T-cell (primary cell): ENCODE results near the gene INPP1. TPM values are rescaled to one million over a fixed set of nuclear protein-coding genes. Genes with fewer than 3 reads are reported as not detected.

Experiments used
- ATAC-seq, 4 experiments: fragments of 200-7000 bp in 3 of 4; fragments of 150-1000 bp in 1 of 4; cut with Tn5 transposase; replicated peaks in 1 of 4; 1 replicate in 3 of 4; 2 replicates in 1 of 4; pipeline ENCODE4 v1.10.0; 2021; ENCODE audit warnings: moderate library complexity in 3 of 4, mild to moderate bottlenecking in 2 of 4, moderate number of reproducible peaks in 1 of 4
- CTCF ChIA-PET, 2 donors: fragments of 300-600 bp; sonication (Branson Sonifier 250); formaldehyde crosslinking; loops; one replicate each; lab custom pipeline; 2022; ENCODE audit warnings: antibody characterized with exemption in 2 of 2; lab: Charles Lee
- POLR2A ChIA-PET, 2 donors: fragments of 300-600 bp; sonication (Branson Sonifier 250); formaldehyde crosslinking; loops; one replicate each; lab custom pipeline; 2022; ENCODE audit warnings: antibody characterized with exemption in 2 of 2; lab: Charles Lee
- DNase-seq, 35 experiments: peaks; one replicate each; pipeline versions ENCODE4 v3.0.0 to v3.0.0-alpha.2; 2013 to 2023
- H3K27ac ChIP-seq: one replicate; pipeline ENCODE4 v1.5.1; 2013; ENCODE audit warnings: low read length
- H3K27me3 ChIP-seq, 2 experiments: replicated peaks in 1 of 2; 1 replicate in 1 of 2; 2 replicates in 1 of 2; pipeline versions ENCODE4 v1.6.1 to v1.7.0; 2013; ENCODE audit warnings: low read length in 1 of 2, mixed read lengths in 1 of 2; ENCODE audit not compliant: control insufficient read depth in 2 of 2, insufficient read depth in 2 of 2; ENCODE audit errors: extremely low read depth in 1 of 2
- H3K36me3 ChIP-seq, 2 donors: 1 replicate in 1 of 2; 2 replicates in 1 of 2; pipeline versions ENCODE4 v1.6.1 to v1.7.0; 2013; ENCODE audit warnings: low read length in 1 of 2; ENCODE audit not compliant: control insufficient read depth in 2 of 2, insufficient read depth in 1 of 2; ENCODE audit errors: extremely low read depth in 1 of 2
- H3K4me1 ChIP-seq, 2 experiments: 1 replicate in 1 of 2; 2 replicates in 1 of 2; pipeline versions ENCODE4 v1.6.1 to v1.7.0; 2013; ENCODE audit warnings: low read length in 2 of 2, mixed read lengths in 1 of 2; ENCODE audit not compliant: insufficient read depth in 2 of 2, control insufficient read depth in 1 of 2; ENCODE audit errors: extremely low read depth in 1 of 2
- H3K4me3 ChIP-seq, 2 donors: 1 replicate in 1 of 2; 2 replicates in 1 of 2; pipeline versions ENCODE4 v1.5.1 to v1.7.0; 2013; ENCODE audit warnings: mild to moderate bottlenecking in 2 of 2, low read length in 1 of 2, moderate library complexity in 1 of 2; ENCODE audit not compliant: control insufficient read depth in 1 of 2; ENCODE audit errors: extremely low read depth in 1 of 2
- H3K9me3 ChIP-seq: 2 replicates; pipeline ENCODE4 v1.7.0; 2013
- H3K27ac Mint-ChIP-seq, 2 donors: one replicate each; pipeline ENCODE4 v1.8.0; 2020 to 2021; ENCODE audit warnings: mild to moderate bottlenecking in 2 of 2, mixed read lengths in 2 of 2
- H3K27me3 Mint-ChIP-seq, 2 donors: one replicate each; pipeline ENCODE4 v1.8.0; 2021 to 2022; ENCODE audit warnings: mixed read lengths in 2 of 2
- H3K36me3 Mint-ChIP-seq: one replicate; pipeline ENCODE4 v1.8.0; 2021; ENCODE audit warnings: mixed read lengths
- H3K4me1 Mint-ChIP-seq, 3 donors: one replicate each; pipeline ENCODE4 v1.8.0; 2020 to 2022; ENCODE audit warnings: mixed read lengths in 3 of 3, mild to moderate bottlenecking in 1 of 3
- H3K4me3 Mint-ChIP-seq, 3 donors: one replicate each; pipeline ENCODE4 v1.8.0; 2020 to 2022; ENCODE audit warnings: mild to moderate bottlenecking in 3 of 3, mixed read lengths in 3 of 3, moderate library complexity in 3 of 3
- H3K9me3 Mint-ChIP-seq, 3 donors: one replicate each; pipeline ENCODE4 v1.8.0; 2020 to 2022; ENCODE audit warnings: mixed read lengths in 3 of 3
- WGBS: methylation state at CpG from one replicate; pipeline ENCODE4 v1.1.5; 2013; ENCODE audit warnings: missing lambda C conversion rate; ENCODE audit not compliant: insufficient coverage; 5-methylcytosine and 5-hydroxymethylcytosine counted together
- total RNA-seq, 35 experiments: library from RNA in 6 of 35; stranded (reverse) in 6 of 35; fragments of 120-200 nt in 1 of 35; gene quantifications; one replicate each; pipeline versions ENCODE4 v1.2.1 to v1.2.4 and lab custom pipeline; 2013 to 2026

Gene INPP1
- total RNA-seq, 5 donors from 2014 or later (not counting 1 experiment from before 2014, with no cell fraction given), result 2.1 to 7.1 (median 2.9) TPM

GRCh38 chr2:190327867-190328572, 15.4 kb upstream of the INPP1 start:
- H3K36me3 ChIP-seq, result no peaks in the 10 kb centered on the region
- no peaks in the 10 kb centered on the region for H3K9me3 Mint-ChIP-seq
- CTCF ChIA-PET, result no interaction called here
- H3K27ac ChIP-seq, result no peak overlapping the region
- 100% methylated on average over 2 of the region's 4 CpGs for WGBS
- no peaks in the 10 kb centered on the region for H3K4me1 ChIP-seq
- H3K4me3 ChIP-seq, result no peak overlapping the region
- no peaks in the 10 kb centered on the region for H3K36me3 Mint-ChIP-seq
- H3K4me1 Mint-ChIP-seq, result no peaks in the 10 kb centered on the region
- DNase-seq, result no peak
- no peak overlapping the region for H3K27ac Mint-ChIP-seq
- peaks cover 0 to 12% of the 10 kb centered on the region in 2 experiments for H3K27me3 ChIP-seq
- H3K4me3 Mint-ChIP-seq, result no peak overlapping the region
- POLR2A ChIA-PET, result no interaction called here
- peaks cover 23 to 38% of the 10 kb centered on the region in 2 donors for H3K27me3 Mint-ChIP-seq
- H3K9me3 ChIP-seq, result no peaks in the 10 kb centered on the region
- ATAC-seq, result no peak

- Mint-ChIP-seq H3K36me3 (no peaks in the 10 kb centered on the region), H3K9me3 (no peaks in the 10 kb centered on the region), H3K4me3 (no peak overlapping the region), H3K4me1 (no peaks in the 10 kb centered on the region), H3K27me3 (peaks cover 23 to 38% of the 10 kb centered on the region in 2 donors), H3K27ac (no peak overlapping the region)
- no peaks in the 10 kb centered on the region for H3K9me3 ChIP-seq
- POLR2A ChIA-PET, result no interaction called here
- no peak overlapping the region for H3K27ac ChIP-seq
- no peak for ATAC-seq
- H3K27me3 ChIP-seq, result peaks cover 0 to 12% of the 10 kb centered on the region in 2 experiments
- WGBS, result no CpG with 5 or more reads among the region's 3 CpGs
- CTCF ChIA-PET, result no interaction called here
- no peak for DNase-seq
- H3K36me3 ChIP-seq, result no peaks in the 10 kb centered on the region
- no peaks in the 10 kb centered on the region for H3K4me1 ChIP-seq
- H3K4me3 ChIP-seq, result no peak overlapping the region
These were observed 14.7 kb upstream of the INPP1 start for GRCh38 chr2:190328573-190329147.

- Histone ChIP-seq H3K27ac (no peak overlapping the region), H3K9me3 (no peaks in the 10 kb centered on the region), H3K36me3 (no peaks in the 10 kb centered on the region), H3K4me3 (no peak overlapping the region), H3K4me1 (no peaks in the 10 kb centered on the region), H3K27me3 (no peaks in the 10 kb centered on the region)
- no peak overlapping the region for H3K4me3 Mint-ChIP-seq
- H3K4me1 Mint-ChIP-seq, result no peaks in the 10 kb centered on the region
- no peaks in the 10 kb centered on the region for H3K9me3 Mint-ChIP-seq
- ChIA-PET POLR2A (no interaction called here), CTCF (interaction anchor here in 1 of 2 donors (0.6 kb wide), 1 partner anchor 310 kb away, joined by 3 read pairs; no protein-coding TSS in a partner anchor)
- no CpG with 5 or more reads among the region's 8 CpGs for WGBS
- no peak overlapping the region for H3K27ac Mint-ChIP-seq
- no peak for DNase-seq
- ATAC-seq, result no peak
- peaks cover 16 to 17% of the 10 kb centered on the region in 2 donors for H3K27me3 Mint-ChIP-seq
- H3K36me3 Mint-ChIP-seq, result no peaks in the 10 kb centered on the region
These were observed 10.0 kb upstream of the INPP1 start for GRCh38 chr2:190333395-190333794.

GRCh38 chr2:190333928-190334327, 9.5 kb upstream of the INPP1 start:
- H3K4me1 Mint-ChIP-seq, result no peaks in the 10 kb centered on the region
- no peaks in the 10 kb centered on the region for H3K36me3 Mint-ChIP-seq
- no peaks in the 10 kb centered on the region for H3K4me1 ChIP-seq
- no peak overlapping the region for H3K27ac ChIP-seq
- no peaks in the 10 kb centered on the region for H3K36me3 ChIP-seq
- H3K4me3 Mint-ChIP-seq, result no peak overlapping the region
- H3K9me3 ChIP-seq, result no peaks in the 10 kb centered on the region
- H3K27ac Mint-ChIP-seq, result no peak overlapping the region
- no peaks in the 10 kb centered on the region for H3K9me3 Mint-ChIP-seq
- H3K27me3 Mint-ChIP-seq, result peaks cover 16 to 17% of the 10 kb centered on the region in 2 donors
- no peak overlapping the region for H3K4me3 ChIP-seq
- ATAC-seq (no peak), DNase-seq (no peak)
- CTCF ChIA-PET, result no interaction called here
- WGBS, result no CpG with 5 or more reads among the region's 2 CpGs
- POLR2A ChIA-PET, result no interaction called here
- H3K27me3 ChIP-seq, result no peaks in the 10 kb centered on the region

- peaks cover 11 to 12% of the 10 kb centered on the region in 2 donors for H3K27me3 Mint-ChIP-seq
- Histone ChIP-seq H3K4me3 (no peak overlapping the region), H3K27me3 (no peaks in the 10 kb centered on the region), H3K36me3 (no peaks in the 10 kb centered on the region), H3K27ac (no peak overlapping the region), H3K9me3 (no peaks in the 10 kb centered on the region), H3K4me1 (no peaks in the 10 kb centered on the region)
- ATAC-seq (no peak), DNase-seq (no peak)
- ChIA-PET CTCF (no interaction called here), POLR2A (no interaction called here)
- no peaks in the 10 kb centered on the region for H3K9me3 Mint-ChIP-seq
- 64% methylated on average over 2 of the region's 8 CpGs for WGBS
- H3K4me3 Mint-ChIP-seq, result no peak overlapping the region
- no peaks in the 10 kb centered on the region for H3K4me1 Mint-ChIP-seq
- H3K27ac Mint-ChIP-seq, result no peak overlapping the region
- H3K36me3 Mint-ChIP-seq, result no peaks in the 10 kb centered on the region
These were observed 8.7 kb upstream of the INPP1 start for GRCh38 chr2:190334479-190335224.

- ATAC-seq, result no peak
- Mint-ChIP-seq H3K27ac (no peak overlapping the region), H3K36me3 (no peaks in the 10 kb centered on the region), H3K4me3 (no peak overlapping the region), H3K4me1 (no peaks in the 10 kb centered on the region), H3K27me3 (peaks cover 6% of the 10 kb centered on the region in 2 donors), H3K9me3 (no peaks in the 10 kb centered on the region)
- Histone ChIP-seq H3K36me3 (no peaks in the 10 kb centered on the region), H3K27me3 (no peaks in the 10 kb centered on the region), H3K27ac (no peak overlapping the region), H3K4me3 (no peak overlapping the region), H3K9me3 (no peaks in the 10 kb centered on the region), H3K4me1 (no peaks in the 10 kb centered on the region)
- DNase-seq, result no peak
- ChIA-PET CTCF (no interaction called here), POLR2A (no interaction called here)
These were observed 8.2 kb upstream of the INPP1 start for GRCh38 chr2:190335225-190335559.
